ENCODE measurements around the gene SIGLEC7.
"Not testable (repeated sequence)": the region's sequence is repeated elsewhere in the genome, so short reads cannot be mapped to it uniquely, and the experiment has no call there.

SIGLEC7 gene

GRCh38 chr19:51140441-51140840, 1.7 kb upstream of the SIGLEC7 start:
- no peaks in the 10 kb centered on the region for H3K9me3 ChIP-seq (ENCODE audit: control insufficient read depth, insufficient read depth, low read length)

GRCh38 chr19:51141181-51141580, 920 bp upstream of the SIGLEC7 start:
- Histone ChIP-seq H3K27me3 (ENCODE audit: control insufficient read depth, insufficient read depth, low read length) (no peaks in the 10 kb centered on the region), H3K4me3 (ENCODE audit: low read depth, low read length) (no peak overlapping the region)

More at GRCh38 chr19:51140441-51140840, 1.7 kb upstream of the SIGLEC7 start:
- Histone ChIP-seq H3K27ac (ENCODE audit: low read depth, low read length) (no peak overlapping the region), H3K4me1 (ENCODE audit: control insufficient read depth, insufficient read depth, low read length) (peaks cover 9% of the 10 kb centered on the region), H3K4me3 (ENCODE audit: low read depth, low read length) (peak overlapping the region; percentile 42), H3K9ac (ENCODE audit: low read depth, low read length) (no peak overlapping the region), H3K36me3 (ENCODE audit: control insufficient read depth, insufficient read depth, low read length) (no peaks in the 10 kb centered on the region), H3K27me3 (ENCODE audit: control insufficient read depth, insufficient read depth, low read length) (no peaks in the 10 kb centered on the region)

GRCh38 chr19:51142809-51143475, 841 bp downstream of the SIGLEC7 start:
- H3K4me3 ChIP-seq (ENCODE audit: low read depth, low read length); H3K9ac ChIP-seq (ENCODE audit: low read depth, low read length); H3K36me3 ChIP-seq (ENCODE audit: control insufficient read depth, insufficient read depth, low read length); H3K27ac ChIP-seq (ENCODE audit: low read depth, low read length); H3K27me3 ChIP-seq (ENCODE audit: control insufficient read depth, insufficient read depth, low read length); H3K9me3 ChIP-seq (ENCODE audit: control insufficient read depth, insufficient read depth, low read length); H3K4me1 ChIP-seq (ENCODE audit: control insufficient read depth, insufficient read depth, low read length): not testable (repeated sequence)

More at GRCh38 chr19:51141181-51141580, 920 bp upstream of the SIGLEC7 start:
- Histone ChIP-seq H3K27ac (ENCODE audit: low read depth, low read length) (no peak overlapping the region), H3K9me3 (ENCODE audit: control insufficient read depth, insufficient read depth, low read length) (no peaks in the 10 kb centered on the region), H3K9ac (ENCODE audit: low read depth, low read length) (no peak overlapping the region), H3K36me3 (ENCODE audit: control insufficient read depth, insufficient read depth, low read length) (no peaks in the 10 kb centered on the region), H3K4me1 (ENCODE audit: control insufficient read depth, insufficient read depth, low read length) (peaks cover 9% of the 10 kb centered on the region)

GRCh38 chr19:51143486-51143885, 1.4 kb downstream of the SIGLEC7 start:
- no peaks in the 10 kb centered on the region for H3K27me3 ChIP-seq (ENCODE audit: control insufficient read depth, insufficient read depth, low read length)
- H3K36me3 ChIP-seq (ENCODE audit: control insufficient read depth, insufficient read depth, low read length) = no peaks in the 10 kb centered on the region
- no peaks in the 10 kb centered on the region for H3K9me3 ChIP-seq (ENCODE audit: control insufficient read depth, insufficient read depth, low read length)
- no peak overlapping the region for H3K9ac ChIP-seq (ENCODE audit: low read depth, low read length)
- peaks cover 9% of the 10 kb centered on the region for H3K4me1 ChIP-seq (ENCODE audit: control insufficient read depth, insufficient read depth, low read length)
- H3K4me3 ChIP-seq (ENCODE audit: low read depth, low read length) = no peak overlapping the region
- no peak overlapping the region for H3K27ac ChIP-seq (ENCODE audit: low read depth, low read length)

- Histone ChIP-seq H3K36me3 (ENCODE audit: control insufficient read depth, insufficient read depth, low read length) (no peaks in the 10 kb centered on the region), H3K4me3 (ENCODE audit: low read depth, low read length) (no peak overlapping the region), H3K9me3 (ENCODE audit: control insufficient read depth, insufficient read depth, low read length) (no peaks in the 10 kb centered on the region), H3K9ac (ENCODE audit: low read depth, low read length) (no peak overlapping the region), H3K4me1 (ENCODE audit: control insufficient read depth, insufficient read depth, low read length) (peaks cover 9% of the 10 kb centered on the region), H3K27ac (ENCODE audit: low read depth, low read length) (no peak overlapping the region), H3K27me3 (ENCODE audit: control insufficient read depth, insufficient read depth, low read length) (no peaks in the 10 kb centered on the region)
These were observed 2.5 kb downstream of the SIGLEC7 start for GRCh38 chr19:51144482-51145045.

GRCh38 chr19:51145916-51146493, 3.9 kb downstream of the SIGLEC7 start:
- peaks cover 4% of the 10 kb centered on the region for H3K4me1 ChIP-seq (ENCODE audit: control insufficient read depth, insufficient read depth, low read length)
- no peak overlapping the region for H3K9ac ChIP-seq (ENCODE audit: low read depth, low read length)
- no peaks in the 10 kb centered on the region for H3K9me3 ChIP-seq (ENCODE audit: control insufficient read depth, insufficient read depth, low read length)
- H3K36me3 ChIP-seq (ENCODE audit: control insufficient read depth, insufficient read depth, low read length) = no peaks in the 10 kb centered on the region
- H3K27me3 ChIP-seq (ENCODE audit: control insufficient read depth, insufficient read depth, low read length) = no peaks in the 10 kb centered on the region
- no peak overlapping the region for H3K27ac ChIP-seq (ENCODE audit: low read depth, low read length)
- no peak overlapping the region for H3K4me3 ChIP-seq (ENCODE audit: low read depth, low read length)

- no peak overlapping the region for H3K9ac ChIP-seq (ENCODE audit: low read depth, low read length)
- no peaks in the 10 kb centered on the region for H3K4me1 ChIP-seq (ENCODE audit: control insufficient read depth, insufficient read depth, low read length)
- H3K9me3 ChIP-seq (ENCODE audit: control insufficient read depth, insufficient read depth, low read length) = no peaks in the 10 kb centered on the region
- no peaks in the 10 kb centered on the region for H3K36me3 ChIP-seq (ENCODE audit: control insufficient read depth, insufficient read depth, low read length)
- no peaks in the 10 kb centered on the region for H3K27me3 ChIP-seq (ENCODE audit: control insufficient read depth, insufficient read depth, low read length)
- no peak overlapping the region for H3K4me3 ChIP-seq (ENCODE audit: low read depth, low read length)
- no peak overlapping the region for H3K27ac ChIP-seq (ENCODE audit: low read depth, low read length)
These were observed 4.7 kb downstream of the SIGLEC7 start for GRCh38 chr19:51146751-51147150.

- Histone ChIP-seq H3K27ac (ENCODE audit: low read depth, low read length) (no peak overlapping the region), H3K36me3 (ENCODE audit: control insufficient read depth, insufficient read depth, low read length) (no peaks in the 10 kb centered on the region), H3K4me3 (ENCODE audit: low read depth, low read length) (no peak overlapping the region), H3K4me1 (ENCODE audit: control insufficient read depth, insufficient read depth, low read length) (no peaks in the 10 kb centered on the region), H3K9me3 (ENCODE audit: control insufficient read depth, insufficient read depth, low read length) (no peaks in the 10 kb centered on the region), H3K27me3 (ENCODE audit: control insufficient read depth, insufficient read depth, low read length) (no peaks in the 10 kb centered on the region), H3K9ac (ENCODE audit: low read depth, low read length) (no peak overlapping the region)
These were observed 5.6 kb downstream of the SIGLEC7 start for GRCh38 chr19:51147663-51148062.

GRCh38 chr19:51148580-51148979, 6.5 kb downstream of the SIGLEC7 start:
- Histone ChIP-seq H3K27ac (ENCODE audit: low read depth, low read length) (no peak overlapping the region), H3K4me1 (ENCODE audit: control insufficient read depth, insufficient read depth, low read length) (no peaks in the 10 kb centered on the region), H3K4me3 (ENCODE audit: low read depth, low read length) (no peak overlapping the region), H3K36me3 (ENCODE audit: control insufficient read depth, insufficient read depth, low read length) (no peaks in the 10 kb centered on the region), H3K9me3 (ENCODE audit: control insufficient read depth, insufficient read depth, low read length) (no peaks in the 10 kb centered on the region), H3K27me3 (ENCODE audit: control insufficient read depth, insufficient read depth, low read length) (no peaks in the 10 kb centered on the region), H3K9ac (ENCODE audit: low read depth, low read length) (no peak overlapping the region)

- Histone ChIP-seq H3K27ac (ENCODE audit: low read depth, low read length) (no peak overlapping the region), H3K36me3 (ENCODE audit: control insufficient read depth, insufficient read depth, low read length) (no peaks in the 10 kb centered on the region), H3K9me3 (ENCODE audit: control insufficient read depth, insufficient read depth, low read length) (no peaks in the 10 kb centered on the region), H3K9ac (ENCODE audit: low read depth, low read length) (no peak overlapping the region), H3K27me3 (ENCODE audit: control insufficient read depth, insufficient read depth, low read length) (no peaks in the 10 kb centered on the region), H3K4me3 (ENCODE audit: low read depth, low read length) (no peak overlapping the region), H3K4me1 (ENCODE audit: control insufficient read depth, insufficient read depth, low read length) (no peaks in the 10 kb centered on the region)
These were observed 8.5 kb downstream of the SIGLEC7 start for GRCh38 chr19:51150627-51151026.

GRCh38 chr19:51156710-51157109, 14.6 kb downstream of the SIGLEC7 start:
- Histone ChIP-seq H3K4me1 (ENCODE audit: control insufficient read depth, insufficient read depth, low read length) (no peaks in the 10 kb centered on the region), H3K9me3 (ENCODE audit: control insufficient read depth, insufficient read depth, low read length) (no peaks in the 10 kb centered on the region), H3K36me3 (ENCODE audit: control insufficient read depth, insufficient read depth, low read length) (no peaks in the 10 kb centered on the region), H3K27me3 (ENCODE audit: control insufficient read depth, insufficient read depth, low read length) (no peaks in the 10 kb centered on the region; the same call in 1 of the 2 replicates), H3K4me3 (ENCODE audit: low read depth, low read length) (no peak overlapping the region), H3K9ac (ENCODE audit: low read depth, low read length) (no peak overlapping the region), H3K27ac (ENCODE audit: low read depth, low read length) (peak overlapping the region; percentile 42)

Data from HUES48 (cell line).